Measurements from ENCODE around the gene SLC30A9. TPM values are rescaled to one million over a fixed set of nuclear protein-coding genes. Genes with fewer than 3 reads are reported as not detected.

Gene SLC30A9
- total RNA-seq, 1 experiment from 2014 or later: 55.8 TPM

GRCh38 chr4:41992967-41993857, 2.9 kb downstream of the SLC30A9 start:
- DNase-seq (ENCODE audit: low spot score): no peak
- H3K27me3 ChIP-seq (replicated peaks; ENCODE audit: insufficient read depth, low read depth, low read length, poor library complexity): no peaks in the 10 kb centered on the region
- H3K9me3 ChIP-seq (ENCODE audit: low read depth, low read length, poor library complexity, severe bottlenecking): no peaks in the 10 kb centered on the region
- peaks cover 10% of the 10 kb centered on the region for H3K4me1 ChIP-seq (ENCODE audit: insufficient read depth, low read length, poor library complexity, severe bottlenecking)
- intact Hi-C loops (cut with micrococcal nuclease; ENCODE audit: unreplicated experiment): no loop called here
- no TSS peak for BruUV-seq (replicated peaks)
- no peak overlapping the region for H3K4me3 ChIP-seq (ENCODE audit: low read depth, low read length, poor library complexity, severe bottlenecking)
- no peak for TF ChIP-seq CTCF (conservative IDR thresholded peaks at IDR 0.05; ENCODE audit: low read depth, low read length)
- no peak for TF ChIP-seq EZH2 (IDR thresholded peaks at IDR 0.05; ENCODE audit: borderline replicate concordance, low read depth, low read length, poor library complexity, severe bottlenecking)
- no peak overlapping the region for H3K27ac ChIP-seq (ENCODE audit: low read depth, low read length, poor library complexity, severe bottlenecking)
- ChIA-PET POLR2A (ENCODE audit: low non-redundant PET) (no interaction called here), CTCF (no interaction called here)
- no peaks in the 10 kb centered on the region for H3K36me3 ChIP-seq (ENCODE audit: insufficient read depth, low read length, poor library complexity, severe bottlenecking)

GRCh38 chr4:41994461-41994985, 4.2 kb downstream of the SLC30A9 start:
- TF ChIP-seq CTCF (conservative IDR thresholded peaks at IDR 0.05; ENCODE audit: low read depth, low read length): no peak
- TF ChIP-seq EZH2 (IDR thresholded peaks at IDR 0.05; ENCODE audit: borderline replicate concordance, low read depth, low read length, poor library complexity, severe bottlenecking): no peak
- H3K27me3 ChIP-seq (replicated peaks; ENCODE audit: insufficient read depth, low read depth, low read length, poor library complexity): no peaks in the 10 kb centered on the region
- no peaks in the 10 kb centered on the region for H3K9me3 ChIP-seq (ENCODE audit: low read depth, low read length, poor library complexity, severe bottlenecking)
- H3K36me3 ChIP-seq (ENCODE audit: insufficient read depth, low read length, poor library complexity, severe bottlenecking): no peaks in the 10 kb centered on the region
- CTCF ChIA-PET: no interaction called here
- intact Hi-C loops (cut with micrococcal nuclease; ENCODE audit: unreplicated experiment): no loop called here
- H3K27ac ChIP-seq (ENCODE audit: low read depth, low read length, poor library complexity, severe bottlenecking): no peak overlapping the region
- POLR2A ChIA-PET (ENCODE audit: low non-redundant PET): no interaction called here
- BruUV-seq (replicated peaks): no TSS peak
- DNase-seq (ENCODE audit: low spot score): peak; percentile 15
- H3K4me1 ChIP-seq (ENCODE audit: insufficient read depth, low read length, poor library complexity, severe bottlenecking): peaks cover 7% of the 10 kb centered on the region
- H3K4me3 ChIP-seq (ENCODE audit: low read depth, low read length, poor library complexity, severe bottlenecking): no peak overlapping the region

- POLR2A ChIA-PET (ENCODE audit: low non-redundant PET): no interaction called here
- H3K27ac ChIP-seq (ENCODE audit: low read depth, low read length, poor library complexity, severe bottlenecking): no peak overlapping the region
- intact Hi-C loops (cut with micrococcal nuclease; ENCODE audit: unreplicated experiment): no loop called here
- H3K36me3 ChIP-seq (ENCODE audit: insufficient read depth, low read length, poor library complexity, severe bottlenecking): no peaks in the 10 kb centered on the region
- DNase-seq (ENCODE audit: low spot score): no peak
- no peaks in the 10 kb centered on the region for H3K9me3 ChIP-seq (ENCODE audit: low read depth, low read length, poor library complexity, severe bottlenecking)
- no peaks in the 10 kb centered on the region for H3K4me1 ChIP-seq (ENCODE audit: insufficient read depth, low read length, poor library complexity, severe bottlenecking)
- H3K27me3 ChIP-seq (replicated peaks; ENCODE audit: insufficient read depth, low read depth, low read length, poor library complexity): no peaks in the 10 kb centered on the region
- BruUV-seq (replicated peaks): no TSS peak
- TF ChIP-seq EZH2 (IDR thresholded peaks at IDR 0.05; ENCODE audit: borderline replicate concordance, low read depth, low read length, poor library complexity, severe bottlenecking): no peak
- no peak for TF ChIP-seq CTCF (conservative IDR thresholded peaks at IDR 0.05; ENCODE audit: low read depth, low read length)
- CTCF ChIA-PET: no interaction called here
- no peak overlapping the region for H3K4me3 ChIP-seq (ENCODE audit: low read depth, low read length, poor library complexity, severe bottlenecking)
These were observed 7.7 kb downstream of the SLC30A9 start for GRCh38 chr4:41998019-41998418.
